Measurements from ENCODE around the gene CAMK1D. TPM values are rescaled to one million over a fixed set of nuclear protein-coding genes. Genes with fewer than 3 reads are reported as not detected.

Gene CAMK1D
- total RNA-seq, 4 donors from 2014 or later, result 13.5 to 21.4 (median 15.7) TPM

DNA sequence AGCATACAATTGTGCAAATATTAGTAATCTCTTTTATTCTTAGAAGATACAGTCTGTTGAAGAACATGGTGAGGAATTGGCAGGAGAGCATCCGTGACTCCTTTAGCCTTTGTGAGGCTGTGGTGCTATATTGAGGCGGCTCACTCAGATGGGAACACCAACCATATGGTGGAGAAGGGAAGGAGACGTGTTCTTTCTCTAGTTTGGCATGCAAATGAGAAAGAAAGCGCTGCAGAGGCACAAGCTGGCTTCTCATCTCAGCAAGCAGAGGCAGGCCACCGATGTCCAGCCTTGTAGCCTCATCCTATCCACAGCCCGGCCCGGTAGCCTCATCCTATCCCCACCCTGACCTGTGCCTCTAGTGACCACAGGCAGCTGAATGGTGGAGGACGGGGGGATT, 288.3 kb downstream of the CAMK1D start:
- H3K4me3 ChIP-seq, result no peak overlapping the region
- H3K36me3 ChIP-seq, result no peaks in the 10 kb centered on the region
- no peaks in the 10 kb centered on the region for H3K9me3 ChIP-seq
- no peaks in the 10 kb centered on the region for H3K27me3 ChIP-seq
- H3K4me1 ChIP-seq, result peaks cover 4 to 31% (median 25%) of the 10 kb centered on the region in 4 donors
- in situ Hi-C loops (cut with MboI; ENCODE audit: low pct_ligation_motif_present in 1 of 4, low pct_unique_long_range_greater_than_20kb in 1 of 4, low sequenced_read_pairs in 3 of 4), result no loop called here
- intact Hi-C loops (cut with DNase I; ENCODE audit: low total_unique reads), result no loop called here
- DNase-seq, result no peak
- WGBS, 2 donors (ENCODE audit: low coverage in 1 of 2), result 81% methylated on average over 8 of the region's 8 CpGs; no CpG with 5 or more reads in 1 of the 2 donors
- peak overlapping the region; percentile 28 to 74 (median 64) for H3K27ac ChIP-seq
- no peak for TF ChIP-seq EP300 (IDR thresholded peaks at IDR 0.05; ENCODE audit: low read depth)
- TF ChIP-seq, protein P1, sequence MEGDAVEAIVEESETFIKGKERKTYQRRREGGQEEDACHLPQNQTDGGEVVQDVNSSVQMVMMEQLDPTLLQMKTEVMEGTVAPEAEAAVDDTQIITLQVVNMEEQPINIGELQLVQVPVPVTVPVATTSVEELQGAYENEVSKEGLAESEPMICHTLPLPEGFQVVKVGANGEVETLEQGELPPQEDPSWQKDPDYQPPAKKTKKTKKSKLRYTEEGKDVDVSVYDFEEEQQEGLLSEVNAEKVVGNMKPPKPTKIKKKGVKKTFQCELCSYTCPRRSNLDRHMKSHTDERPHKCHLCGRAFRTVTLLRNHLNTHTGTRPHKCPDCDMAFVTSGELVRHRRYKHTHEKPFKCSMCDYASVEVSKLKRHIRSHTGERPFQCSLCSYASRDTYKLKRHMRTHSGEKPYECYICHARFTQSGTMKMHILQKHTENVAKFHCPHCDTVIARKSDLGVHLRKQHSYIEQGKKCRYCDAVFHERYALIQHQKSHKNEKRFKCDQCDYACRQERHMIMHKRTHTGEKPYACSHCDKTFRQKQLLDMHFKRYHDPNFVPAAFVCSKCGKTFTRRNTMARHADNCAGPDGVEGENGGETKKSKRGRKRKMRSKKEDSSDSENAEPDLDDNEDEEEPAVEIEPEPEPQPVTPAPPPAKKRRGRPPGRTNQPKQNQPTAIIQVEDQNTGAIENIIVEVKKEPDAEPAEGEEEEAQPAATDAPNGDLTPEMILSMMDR (IDR thresholded peaks at IDR 0.05), result no peak

DNA sequence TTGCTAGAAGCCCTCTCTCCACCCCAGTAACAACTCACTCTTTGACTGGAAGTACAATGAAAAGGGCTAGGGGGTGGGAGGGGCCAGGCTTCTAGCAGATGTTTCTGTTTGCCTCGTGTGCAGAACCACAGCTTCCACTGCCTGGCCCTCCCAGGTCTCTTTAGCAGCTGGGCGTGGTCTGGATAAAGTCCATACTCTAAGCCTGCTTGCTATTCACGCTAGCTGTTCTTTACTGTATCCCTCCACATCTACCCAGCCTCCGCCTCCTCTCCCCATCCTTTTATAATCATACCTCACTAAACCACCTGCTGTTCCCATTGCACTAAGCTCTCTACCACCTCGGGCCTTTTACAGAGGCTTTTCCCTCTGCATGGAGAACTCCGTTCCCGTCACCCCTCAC, 288.8 kb downstream of the CAMK1D start:
- TF ChIP-seq EP300 (IDR thresholded peaks at IDR 0.05; ENCODE audit: low read depth) (no peak), POLR2A (IDR thresholded peaks at IDR 0.05) (no peak), POLR2AphosphoS5 (IDR thresholded peaks at IDR 0.05) (peak in 1 of 3 donors; percentile 19)
- peak overlapping the region; percentile 28 to 74 (median 64) for H3K27ac ChIP-seq
- no peak overlapping the region for H3K4me3 ChIP-seq
- peaks cover 4 to 31% (median 25%) of the 10 kb centered on the region in 4 donors for H3K4me1 ChIP-seq
- DNase-seq, result peak; percentile 85
- intact Hi-C loops (cut with DNase I; ENCODE audit: low total_unique reads) (no loop called here), in situ Hi-C loops (cut with MboI; ENCODE audit: low pct_ligation_motif_present in 1 of 4, low pct_unique_long_range_greater_than_20kb in 1 of 4, low sequenced_read_pairs in 3 of 4) (no loop called here)
- WGBS, 2 donors (ENCODE audit: low coverage in 1 of 2), result 15 to 35% methylated on average over 4 to 7 of the region's 7 CpGs
- H3K36me3 ChIP-seq, result no peaks in the 10 kb centered on the region
- no peaks in the 10 kb centered on the region for H3K9me3 ChIP-seq
- H3K27me3 ChIP-seq, result no peaks in the 10 kb centered on the region

- no peak for TF ChIP-seq EP300 (IDR thresholded peaks at IDR 0.05; ENCODE audit: low read depth)
- TF ChIP-seq, protein P1 (IDR thresholded peaks at IDR 0.05), result no peak
- no peak for TF ChIP-seq POLR2A (IDR thresholded peaks at IDR 0.05)
- TF ChIP-seq POLR2AphosphoS5 (IDR thresholded peaks at IDR 0.05), result no peak
- WGBS, 2 donors (ENCODE audit: low coverage in 1 of 2), result 92% methylated on average over 11 of the region's 11 CpGs; no CpG with 5 or more reads in 1 of the 2 donors
- in situ Hi-C loops (cut with MboI; ENCODE audit: low pct_ligation_motif_present in 1 of 4, low pct_unique_long_range_greater_than_20kb in 1 of 4, low sequenced_read_pairs in 3 of 4), result no loop called here
These were observed 289.4 kb downstream of the CAMK1D start for GRCh38 chr10:12638781-12639180.

DNA sequence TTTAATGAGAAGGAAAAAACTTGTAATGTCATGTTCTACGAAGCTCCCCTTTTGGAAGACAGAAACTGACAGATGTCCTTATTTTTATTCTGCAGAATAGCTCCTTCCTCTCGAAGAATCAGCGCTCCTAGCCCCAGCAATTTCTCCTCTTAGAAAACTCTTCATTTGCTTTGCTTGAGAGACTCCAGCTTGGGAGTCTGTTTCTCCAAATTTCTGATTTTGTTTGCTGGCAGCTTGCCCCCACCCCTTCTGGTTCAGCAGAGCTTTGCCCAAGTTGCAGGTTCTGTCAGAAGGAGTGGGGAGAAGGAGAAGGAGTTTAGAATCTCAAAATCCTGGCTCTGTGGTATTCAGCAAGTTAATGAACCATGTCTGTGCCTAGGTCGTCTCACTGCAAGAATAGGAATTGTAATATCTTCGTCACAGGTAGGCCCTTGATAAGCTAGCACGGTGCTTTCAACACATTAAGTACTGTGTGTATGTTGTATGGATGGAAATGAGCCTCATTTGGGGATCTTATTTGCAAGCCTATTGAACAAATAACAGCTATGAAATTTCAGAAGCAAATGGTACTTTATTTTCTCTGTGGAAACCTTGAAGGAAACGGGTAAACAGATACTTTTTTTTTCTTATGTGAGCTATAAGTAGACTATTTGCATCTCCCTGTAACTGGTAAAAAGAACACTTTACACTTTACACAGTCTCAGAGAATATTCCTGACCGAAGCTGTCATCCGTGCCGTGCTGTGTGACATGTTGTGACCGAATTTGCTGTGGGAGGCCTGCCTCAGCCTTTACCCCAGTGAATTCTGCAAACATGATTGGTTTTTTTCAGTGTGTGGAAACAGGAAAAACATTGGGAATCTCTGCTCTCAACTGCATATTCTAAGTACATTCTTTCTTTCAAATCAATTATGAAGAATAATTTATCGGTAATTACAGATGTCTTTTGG, 290.9 kb downstream of the CAMK1D start:
- Histone ChIP-seq H3K36me3 (no peaks in the 10 kb centered on the region), H3K27ac (no peak overlapping the region), H3K4me1 (peaks cover 4 to 31% (median 25%) of the 10 kb centered on the region in 4 donors), H3K27me3 (no peaks in the 10 kb centered on the region), H3K9me3 (no peaks in the 10 kb centered on the region), H3K4me3 (no peak overlapping the region)
- intact Hi-C loops (cut with DNase I; ENCODE audit: low total_unique reads), result no loop called here
- no peak for DNase-seq
- in situ Hi-C loops (cut with MboI; ENCODE audit: low pct_ligation_motif_present in 1 of 4, low pct_unique_long_range_greater_than_20kb in 1 of 4, low sequenced_read_pairs in 3 of 4), result no loop called here
- 91 to 95% methylated on average over 11 to 12 of the region's 12 CpGs for WGBS, 2 donors (ENCODE audit: low coverage in 1 of 2)
- TF ChIP-seq, protein P1 (IDR thresholded peaks at IDR 0.05), result no peak
- TF ChIP-seq POLR2A (IDR thresholded peaks at IDR 0.05), result no peak
- no peak for TF ChIP-seq EP300 (IDR thresholded peaks at IDR 0.05; ENCODE audit: low read depth)
- no peak for TF ChIP-seq POLR2AphosphoS5 (IDR thresholded peaks at IDR 0.05)

More at GRCh38 chr10:12638781-12639180, 289.4 kb downstream of the CAMK1D start:
- Histone ChIP-seq H3K36me3 (no peaks in the 10 kb centered on the region), H3K9me3 (no peaks in the 10 kb centered on the region), H3K27me3 (no peaks in the 10 kb centered on the region), H3K4me1 (peaks cover 4 to 31% (median 25%) of the 10 kb centered on the region in 4 donors), H3K27ac (peak overlapping the region in 1 of 4 donors; percentile 74), H3K4me3 (no peak overlapping the region)
- intact Hi-C loops (cut with DNase I; ENCODE audit: low total_unique reads), result no loop called here
- no peak for DNase-seq
